OCI-LY3 (cell line): Measurements from ENCODE around the gene TRIM47.

Experiments
- H2AFZ ChIP-seq: fragments of 200-600, 300-600 bp; shearing (Covaris generic); 2 replicates; pipeline ENCODE4 v1.6.0; 2014; ENCODE audit warnings: antibody characterized with exemption, low read depth, low read length
- H3K27ac ChIP-seq: fragments of 200-600, 300-600 bp; sonication (generic); 2 replicates; pipeline ENCODE4 v1.5.1; 2014; ENCODE audit warnings: mild to moderate bottlenecking, low read length, moderate library complexity, mixed read lengths
- H3K27me3 ChIP-seq: fragments of 200-600, 300-600 bp; sonication (generic); 2 replicates; pipeline ENCODE4 v1.6.1; 2014; ENCODE audit warnings: low read depth, low read length, mixed read lengths
- H3K36me3 ChIP-seq: fragments of 200-600, 300-600 bp; sonication (generic); replicated peaks from 2 replicates; pipeline ENCODE3; 2014; ENCODE audit warnings: low read depth, low read length, mixed read lengths
- H3K4me1 ChIP-seq: fragments of 300-600, 200-600 bp; sonication (generic); 2 replicates; pipeline ENCODE4 v1.6.1; 2014; ENCODE audit warnings: low read length, mixed read lengths
- H3K4me2 ChIP-seq: fragments of 200-600, 300-600 bp; sonication (generic); 2 replicates; pipeline ENCODE4 v1.6.1; 2014; ENCODE audit warnings: low read length, mixed read lengths
- H3K4me3 ChIP-seq: fragments of 300-600, 200-600 bp; sonication (generic); 2 replicates; pipeline ENCODE4 v1.5.1; 2014; ENCODE audit warnings: antibody characterized with exemption, mild to moderate bottlenecking, low read length, moderate library complexity
- H3K79me2 ChIP-seq: fragments of 300-600, 200-600 bp; shearing (Covaris generic); 2 replicates; pipeline ENCODE4 v1.6.1; 2014; ENCODE audit warnings: mild to moderate bottlenecking, low read length, mixed read lengths
- H3K9ac ChIP-seq: fragments of 300-600, 200-600 bp; shearing (Covaris generic); 2 replicates; pipeline ENCODE4 v1.6.0; 2014; ENCODE audit warnings: mild to moderate bottlenecking, low read length, moderate library complexity
- H3K9me3 ChIP-seq: fragments of 200-600, 300-600 bp; shearing (Covaris generic); 2 replicates; pipeline ENCODE4 v1.6.1; 2014; ENCODE audit warnings: low read length, mixed read lengths; ENCODE audit not compliant: insufficient read depth
- H4K20me1 ChIP-seq: fragments of 200-600, 300-600 bp; sonication (generic); 2 replicates; pipeline ENCODE4 v1.6.1; 2016; ENCODE audit warnings: low read length, mixed read lengths; ENCODE audit not compliant: insufficient read depth
- CTCF ChIP-seq: fragments of 200-600, 300-600 bp; sonication (generic); IDR thresholded peaks from 2 replicates; pipeline ENCODE4 v1.5.1; 2014; ENCODE audit warnings: antibody characterized with exemption, low read length, low read depth
- EZH2phosphoT487 ChIP-seq: fragments of 200-600 bp; shearing (Covaris generic); IDR thresholded peaks from 2 replicates; pipeline ENCODE4 v1.6.1; 2018; ENCODE audit warnings: antibody characterized with exemption, mixed run types, low read depth

Gene TRIM47

GRCh38 chr17:75906143-75906884 lies 27.9 kb upstream of the TRIM47 start:
- Histone ChIP-seq H3K36me3 (peaks cover 6% of the 10 kb centered on the region), H3K4me2 (peak overlapping the region; percentile 72), H3K9me3 (peaks cover 3% of the 10 kb centered on the region; the same call in 1 of the 2 replicates), H3K9ac (no peak overlapping the region), H3K79me2 (peaks cover 17% of the 10 kb centered on the region), H3K27me3 (no peaks in the 10 kb centered on the region), H3K4me3 (peak overlapping the region; percentile 83), H4K20me1 (no peaks in the 10 kb centered on the region), H2AFZ (peak overlapping the region; percentile 23), H3K27ac (no peak overlapping the region), H3K4me1 (peaks cover 17% of the 10 kb centered on the region)
- TF ChIP-seq EZH2phosphoT487 (no peak), CTCF (no peak)

DNA sequence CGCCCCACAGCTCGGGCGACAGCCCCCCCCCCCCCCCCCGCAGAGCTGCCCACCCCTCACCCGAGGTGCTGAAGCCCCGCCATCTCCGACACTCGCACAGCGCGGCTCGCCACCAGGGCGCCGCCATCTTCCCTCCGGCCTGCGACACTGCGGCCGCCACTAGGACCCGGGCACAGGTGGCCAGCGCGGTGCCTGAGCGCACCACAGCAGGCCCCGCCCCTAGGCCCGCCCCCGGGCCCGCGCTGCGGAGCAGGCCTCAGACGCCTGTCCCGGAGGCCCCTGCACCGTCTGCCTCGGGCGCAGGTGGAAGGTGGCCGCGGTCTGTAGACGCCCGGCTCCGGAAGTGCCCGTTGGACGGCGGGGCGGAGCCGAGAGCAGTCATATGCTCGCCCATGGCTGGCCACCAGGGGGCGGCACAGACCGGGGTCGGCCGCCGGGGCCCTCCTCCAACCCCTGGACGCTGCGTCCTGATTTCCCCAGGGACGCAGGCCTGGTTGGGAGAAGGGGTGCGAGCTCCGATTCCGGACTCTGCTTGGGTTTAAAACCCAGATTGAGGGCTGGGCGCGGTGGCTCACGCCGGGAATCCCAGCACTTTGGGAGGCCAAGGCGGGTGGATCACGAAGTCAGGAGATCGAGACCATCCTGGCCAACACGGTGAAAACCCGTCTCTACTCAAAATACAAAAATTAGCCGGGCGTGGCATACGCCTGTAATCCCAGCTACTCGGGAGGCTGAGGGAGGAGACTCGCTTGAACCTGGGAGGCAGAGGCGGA lies 26.6 kb upstream of the TRIM47 start, which contains the start of gene MRPL38:
Gene MRPL38, minus strand, starts transcription at position 136 of the 773 bp plus-strand sequence. Its CDS starts 9 bp downstream, at position 127.
- Histone ChIP-seq H3K36me3 (peaks cover 9% of the 10 kb centered on the region), H3K9ac (peak within 1 kb of the TSS; percentile 88), H4K20me1 (no peaks in the 10 kb centered on the region), H3K4me3 (peak within 1 kb of the TSS; percentile 83), H3K4me2 (peak within 1 kb of the TSS; percentile 92), H3K27me3 (no peaks in the 10 kb centered on the region), H3K9me3 (peaks cover under 1% of the 10 kb centered on the region; the same call in 1 of the 2 replicates), H3K4me1 (peaks cover 17% of the 10 kb centered on the region), H3K79me2 (peaks cover 17% of the 10 kb centered on the region), H2AFZ (peak within 1 kb of the TSS; percentile 90), H3K27ac (peak within 1 kb of the TSS; percentile 81)
- TF ChIP-seq EZH2phosphoT487 (no peak), CTCF (peak; percentile 84)

DNA sequence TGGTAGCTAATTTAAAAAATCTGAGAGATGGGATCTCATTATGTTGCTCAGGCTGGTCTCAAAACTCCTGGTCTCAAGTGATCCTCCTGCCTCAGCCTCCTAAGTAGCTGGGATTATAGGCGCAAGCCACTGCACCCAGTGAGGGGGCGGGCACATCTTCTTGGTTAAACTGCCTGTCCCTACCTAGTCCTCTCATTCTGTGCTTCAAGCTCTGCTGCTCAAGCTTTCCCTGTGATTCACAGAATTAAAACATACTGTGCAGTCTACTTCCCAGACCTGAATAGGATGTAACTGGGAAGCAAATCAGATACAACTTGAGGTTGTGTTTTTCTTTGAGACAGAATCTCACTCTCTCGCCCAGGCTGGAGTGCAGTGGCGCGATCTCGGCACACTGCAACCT lies 24.0 kb upstream of the TRIM47 start:
- Histone ChIP-seq H3K36me3 (peaks cover 9% of the 10 kb centered on the region), H3K9ac (no peak overlapping the region), H3K27ac (no peak overlapping the region), H3K4me3 (no peak overlapping the region), H3K4me2 (no peak overlapping the region), H3K4me1 (peaks cover 17% of the 10 kb centered on the region), H4K20me1 (no peaks in the 10 kb centered on the region), H2AFZ (no peak overlapping the region), H3K27me3 (no peaks in the 10 kb centered on the region), H3K79me2 (peaks cover 17% of the 10 kb centered on the region), H3K9me3 (no peaks in the 10 kb centered on the region)
- no peak for TF ChIP-seq CTCF
- no peak for TF ChIP-seq EZH2phosphoT487

DNA sequence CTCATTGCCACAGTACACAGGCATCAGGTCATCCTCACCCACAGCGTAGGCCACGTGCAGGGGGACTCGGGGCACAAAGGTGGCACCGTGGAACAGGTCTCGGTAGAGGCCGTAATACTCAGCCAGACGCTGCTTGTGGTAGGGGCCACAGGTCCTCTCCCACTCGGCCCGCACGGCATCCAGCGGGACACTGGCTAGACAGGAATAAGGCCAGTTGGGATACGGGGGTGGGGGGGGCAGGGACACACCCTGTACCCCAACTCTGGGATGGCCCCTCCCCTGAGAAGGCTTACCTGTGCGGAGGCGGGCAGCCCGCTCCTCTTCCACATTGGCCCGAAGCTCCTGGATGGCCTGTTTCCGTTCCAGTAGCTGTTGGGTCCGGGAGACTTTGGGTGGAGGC lies 23.3 kb upstream of the TRIM47 start:
- TF ChIP-seq CTCF: no peak
- TF ChIP-seq EZH2phosphoT487: no peak
- peaks cover 9% of the 10 kb centered on the region for H3K36me3 ChIP-seq
- no peak overlapping the region for H2AFZ ChIP-seq
- H3K27me3 ChIP-seq: no peaks in the 10 kb centered on the region
- H3K27ac ChIP-seq: no peak overlapping the region
- no peaks in the 10 kb centered on the region for H4K20me1 ChIP-seq
- peaks cover 17% of the 10 kb centered on the region for H3K79me2 ChIP-seq
- H3K4me3 ChIP-seq: no peak overlapping the region
- H3K4me2 ChIP-seq: no peak overlapping the region
- no peak overlapping the region for H3K9ac ChIP-seq
- H3K4me1 ChIP-seq: peaks cover 21% of the 10 kb centered on the region
- no peaks in the 10 kb centered on the region for H3K9me3 ChIP-seq
